Mucosa of descending colon (tissue), 3 donors: ENCODE measurements around the gene PDGFD. TPM values are rescaled to one million over a fixed set of nuclear protein-coding genes. Genes with fewer than 3 reads are reported as not detected.
A peak's percentile ranks its signal among the peaks of the same experiment; 100 is the strongest.

Experiments
- ATAC-seq: fragments of 200-7000 bp; cut with Tn5 transposase; one replicate; pipeline ENCODE4 v1.9.1; 2020; ENCODE audit warnings: mild to moderate bottlenecking, moderate library complexity
- DNase-seq, 3 donors: peaks; one replicate each; pipeline ENCODE4 v3.0.0-alpha.2; 2020
- H3K36me3 ChIP-seq: fragments of 200-600 bp; one replicate; pipeline ENCODE4 v1.8.0; 2021; ENCODE audit warnings: low read depth, mild to moderate bottlenecking
- H3K4me1 ChIP-seq: fragments of 200-600 bp; one replicate; pipeline ENCODE4 v1.8.0; 2021; ENCODE audit warnings: low read depth, mild to moderate bottlenecking
- H3K4me3 ChIP-seq: fragments of 200-600 bp; one replicate; pipeline ENCODE4 v1.8.0; 2021; ENCODE audit warnings: mild to moderate bottlenecking
- H3K9me3 ChIP-seq: fragments of 200-600 bp; one replicate; pipeline ENCODE4 v1.8.0; 2021; ENCODE audit warnings: mild to moderate bottlenecking
- CTCF ChIP-seq: fragments of 200-600 bp; IDR thresholded peaks from one replicate; pipeline ENCODE4 v1.8.0; 2022; ENCODE audit warnings: antibody characterized with exemption, mild to moderate bottlenecking
- intact Hi-C, 2 donors: fragments of 100-400 bp; cut with DNase I in 1 of 2; cut with micrococcal nuclease in 1 of 2; formaldehyde crosslinking; loops; one replicate each; pipeline versions ENCODE4 v1.11.0 to v1.11.1; 2022; cut with DNase I, micrococcal nuclease
- total RNA-seq, 3 donors: library from RNA; stranded (reverse); fragmentation: NEBNext Ultra II Directional in 2 of 3; extraction: Animal tissue kit (Norgen Biotek cat#: 25700) in 2 of 3; gene quantifications; one replicate each; pipeline versions ENCODE4 v1.2.1 to v1.2.4, GENCODE V29; 2021 to 2023
- donor health status: DM: no; HTN: no; CAD: no; lungs with moderate emphysema.
- donor health status: DM: no; HTN: no; CAD: no.
- donor health status: DM: no; HTN: yes; CAD: no.

Gene PDGFD
- total RNA-seq, 3 donors from 2014 or later = 3.4 to 6.9 (median 5.7) TPM

- Histone ChIP-seq H3K4me1 (peaks cover 5% of the 10 kb centered on the region), H3K36me3 (no peaks in the 10 kb centered on the region), H3K4me3 (no peak overlapping the region), H3K9me3 (no peaks in the 10 kb centered on the region)
- ATAC-seq (no peak), DNase-seq (no peak)
- intact Hi-C loops = no loop called here
- no peak for TF ChIP-seq CTCF
These were observed 235.2 kb downstream of the PDGFD start for GRCh38 chr11:103928802-103929161.

GRCh38 chr11:103928040-103928801 lies 235.7 kb downstream of the PDGFD start:
- Histone ChIP-seq H3K36me3 (no peaks in the 10 kb centered on the region), H3K4me1 (peaks cover 5% of the 10 kb centered on the region), H3K9me3 (no peaks in the 10 kb centered on the region), H3K4me3 (no peak overlapping the region)
- ATAC-seq (no peak), DNase-seq (no peak)
- intact Hi-C loops = no loop called here
- TF ChIP-seq CTCF = no peak

- Histone ChIP-seq H3K4me1 (peaks cover 5% of the 10 kb centered on the region), H3K4me3 (no peak overlapping the region), H3K9me3 (no peaks in the 10 kb centered on the region), H3K36me3 (no peaks in the 10 kb centered on the region)
- TF ChIP-seq CTCF = peak; percentile 35
- ATAC-seq = peak; percentile 65
- DNase-seq = no peak
- intact Hi-C loops = no loop called here
These were observed 236.4 kb downstream of the PDGFD start for GRCh38 chr11:103927535-103927934.

GRCh38 chr11:103926990-103927389 lies 237.0 kb downstream of the PDGFD start:
- DNase-seq (no peak), ATAC-seq (no peak)
- Histone ChIP-seq H3K9me3 (no peaks in the 10 kb centered on the region), H3K36me3 (no peaks in the 10 kb centered on the region), H3K4me1 (peaks cover 5% of the 10 kb centered on the region), H3K4me3 (no peak overlapping the region)
- intact Hi-C loops = no loop called here
- no peak for TF ChIP-seq CTCF

GRCh38 chr11:103924166-103925013 lies 239.6 kb downstream of the PDGFD start:
- DNase-seq (no peak), ATAC-seq (no peak)
- peaks cover 5% of the 10 kb centered on the region for H3K4me1 ChIP-seq
- no peaks in the 10 kb centered on the region for H3K9me3 ChIP-seq
- no peak overlapping the region for H3K4me3 ChIP-seq
- TF ChIP-seq CTCF = no peak
- H3K36me3 ChIP-seq = no peaks in the 10 kb centered on the region
- intact Hi-C loops = no loop called here
